HG03469 (cell line): ENCODE results near the gene RPS6KA2.
A peak's percentile ranks its signal among the peaks of the same experiment; 100 is the strongest.

Experiments used
- ATAC-seq: cut with Tn5 transposase; IDR thresholded peaks from one replicate; pipeline ENCODE4 v1.9.1; 2021; ENCODE audit warnings: mild to moderate bottlenecking, moderate library complexity, moderate number of reproducible peaks; ENCODE audit not compliant: unreplicated experiment

The RPS6KA2 gene

GRCh38 chr6:166627033-166627874 lies at the start of gene RPS6KA2:
TSS of gene RPS6KA2 (minus strand) at chr6:166627251. CDS start at chr6:166627019, 232 bp downstream.
- peak; percentile 82 for ATAC-seq

GRCh38 chr6:166676270-166676860 lies 49.3 kb upstream of the RPS6KA2 start:
- no peak for ATAC-seq

- ATAC-seq = no peak
These were observed 48.7 kb upstream of the RPS6KA2 start for GRCh38 chr6:166675736-166676135.

- ATAC-seq = no peak
These were observed 46.3 kb upstream of the RPS6KA2 start for GRCh38 chr6:166673309-166673708.

GRCh38 chr6:166672624-166673206 lies 45.7 kb upstream of the RPS6KA2 start:
- ATAC-seq = no peak

GRCh38 chr6:166672146-166672545 lies 45.1 kb upstream of the RPS6KA2 start:
- no peak for ATAC-seq

GRCh38 chr6:166671434-166672081 lies 44.5 kb upstream of the RPS6KA2 start:
- ATAC-seq = no peak

GRCh38 chr6:166670894-166671293 lies 43.8 kb upstream of the RPS6KA2 start:
- ATAC-seq = no peak

GRCh38 chr6:166670013-166670412 lies 43.0 kb upstream of the RPS6KA2 start:
- no peak for ATAC-seq

- no peak for ATAC-seq
These were observed 41.0 kb upstream of the RPS6KA2 start for GRCh38 chr6:166667796-166668610.

GRCh38 chr6:166664135-166664534 lies 37.1 kb upstream of the RPS6KA2 start:
- no peak for ATAC-seq

GRCh38 chr6:166663568-166663967 lies 36.5 kb upstream of the RPS6KA2 start:
- ATAC-seq = no peak

- no peak for ATAC-seq
These were observed 35.6 kb upstream of the RPS6KA2 start for GRCh38 chr6:166662690-166663089.

GRCh38 chr6:166661327-166662085 lies 34.5 kb upstream of the RPS6KA2 start:
- no peak for ATAC-seq

GRCh38 chr6:166660157-166660688 lies 33.2 kb upstream of the RPS6KA2 start:
- ATAC-seq = no peak

- ATAC-seq = no peak
These were observed 32.5 kb upstream of the RPS6KA2 start for GRCh38 chr6:166659581-166659980.

GRCh38 chr6:166658792-166659150 lies 31.7 kb upstream of the RPS6KA2 start:
- ATAC-seq = no peak

- no peak for ATAC-seq
These were observed 31.2 kb upstream of the RPS6KA2 start for GRCh38 chr6:166658115-166658791.

- no peak for ATAC-seq
These were observed 30.5 kb upstream of the RPS6KA2 start for GRCh38 chr6:166657531-166657930.
